ENCODE results near the gene DCDC2.
A peak's percentile ranks its signal among the peaks of the same experiment; 100 is the strongest.
"Not testable (repeated sequence)": the region's sequence is repeated elsewhere in the genome, so short reads cannot be mapped to it uniquely, and the experiment has no call there.

DCDC2 gene

DNA sequence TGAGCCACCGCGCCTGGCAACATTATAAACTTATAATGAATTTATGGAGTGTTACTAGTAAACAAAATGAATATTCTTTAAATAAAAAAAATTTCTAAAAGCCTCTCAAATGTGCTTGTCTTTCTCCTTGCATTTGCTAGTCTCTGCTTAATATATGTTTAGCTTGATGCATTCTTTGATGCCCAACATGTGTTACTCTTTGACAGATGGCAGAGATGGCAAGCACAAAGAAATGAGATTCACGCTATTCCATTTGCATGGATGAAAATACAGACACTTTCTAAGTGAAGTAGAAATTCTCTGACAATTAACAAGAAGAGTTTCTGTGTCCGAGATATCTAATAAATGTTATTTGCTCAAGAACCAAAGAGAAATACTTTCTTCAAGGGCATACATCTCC lies 30.1 kb downstream of the DCDC2 start:
- no peak for DNase-seq (ENCODE audit: low read depth in 3 of 3)

DNA sequence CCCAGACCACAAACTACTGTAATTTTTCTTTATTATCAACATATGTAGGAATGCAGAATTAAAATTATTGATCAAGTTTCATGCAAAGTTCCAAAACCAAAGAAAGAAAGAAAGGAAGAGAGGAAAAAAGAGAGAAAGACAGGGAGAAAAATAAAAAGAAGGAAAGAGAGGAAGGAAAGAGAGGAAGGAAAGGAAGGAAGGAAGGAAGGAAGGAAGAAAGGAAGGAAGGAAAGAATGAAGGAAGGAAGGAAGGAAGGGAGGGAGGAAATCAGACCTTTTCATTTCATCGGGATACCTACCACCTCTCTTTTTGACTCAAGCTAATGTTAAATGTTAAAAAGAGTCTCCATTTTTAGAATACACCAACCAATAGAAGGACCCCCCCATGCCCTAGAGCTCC lies 31.9 kb downstream of the DCDC2 start:
- DNase-seq (ENCODE audit: low read depth in 3 of 3), result no peak

DNA sequence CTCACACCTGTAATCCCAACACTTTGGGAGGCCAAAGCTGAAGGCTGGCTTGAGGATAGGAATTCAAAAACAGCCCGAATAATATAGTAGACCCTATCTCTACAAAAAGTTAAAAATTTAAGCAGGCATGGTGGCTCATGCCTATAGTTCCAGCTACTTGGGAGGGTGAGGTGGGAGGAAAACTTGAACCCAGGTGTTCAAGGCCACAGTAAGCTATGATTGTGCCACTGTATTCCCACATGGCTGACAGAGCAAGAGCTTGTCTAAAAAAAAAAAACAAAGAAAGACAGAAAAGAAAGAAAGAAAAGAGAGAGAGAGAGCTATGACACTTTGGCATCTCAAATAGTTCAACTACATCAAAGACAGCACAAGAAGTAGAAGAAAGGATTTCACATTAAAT lies 33.2 kb downstream of the DCDC2 start:
- no peak for DNase-seq (ENCODE audit: low read depth in 3 of 3)

DNA sequence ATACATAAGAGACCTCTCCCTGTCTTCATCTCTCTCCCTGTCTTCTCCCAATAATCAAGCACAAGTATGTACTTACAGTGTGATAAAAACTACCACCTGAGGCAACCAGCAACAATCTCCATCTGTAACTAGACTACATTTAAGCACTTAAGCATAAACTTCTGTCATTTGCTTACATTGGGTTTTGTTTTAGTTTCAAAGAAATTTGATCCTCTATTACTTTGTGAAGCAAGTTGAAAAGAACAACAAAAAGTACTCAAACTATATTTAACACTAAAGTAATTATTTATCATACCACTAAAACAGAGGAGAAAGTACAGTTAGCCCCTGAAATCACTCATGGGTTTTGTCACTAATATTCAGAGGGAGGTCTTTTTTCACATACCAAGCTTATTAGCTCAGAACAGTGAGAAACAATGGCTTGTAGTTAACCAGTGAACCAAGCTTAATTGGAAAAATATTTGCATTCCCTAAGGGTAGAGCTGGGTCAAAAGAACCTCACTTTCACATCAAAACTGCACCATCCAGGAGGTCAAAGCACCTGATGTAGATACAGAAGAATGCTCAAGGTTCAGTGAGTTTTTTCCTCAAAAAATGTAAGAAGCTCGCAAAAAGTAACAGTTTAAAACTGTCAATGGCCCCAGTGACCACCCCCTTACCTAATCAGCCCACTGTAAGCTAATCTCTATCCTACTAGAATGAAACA lies 34.1 kb downstream of the DCDC2 start:
- no peak for DNase-seq (ENCODE audit: low read depth in 3 of 3)

DNA sequence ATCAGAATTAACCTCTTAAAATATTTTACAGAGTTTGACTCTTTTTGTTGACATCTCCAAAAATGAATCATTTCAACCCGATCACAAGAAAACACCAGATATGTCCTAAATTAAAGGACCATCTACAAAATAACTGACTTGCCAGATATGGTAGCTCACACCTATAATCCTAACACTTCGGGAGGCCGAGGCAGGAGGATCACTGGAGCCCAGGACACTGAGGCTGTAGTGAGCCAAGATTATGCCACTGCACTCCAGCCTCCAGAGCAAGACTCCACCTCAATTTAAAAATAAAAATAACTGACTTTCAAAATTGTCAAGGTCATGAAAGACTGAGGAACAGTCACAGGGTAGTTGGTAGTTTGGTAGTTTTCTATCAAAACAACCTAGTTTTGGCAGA lies 34.9 kb downstream of the DCDC2 start:
- DNase-seq (ENCODE audit: low read depth in 3 of 3), result no peak

DNA sequence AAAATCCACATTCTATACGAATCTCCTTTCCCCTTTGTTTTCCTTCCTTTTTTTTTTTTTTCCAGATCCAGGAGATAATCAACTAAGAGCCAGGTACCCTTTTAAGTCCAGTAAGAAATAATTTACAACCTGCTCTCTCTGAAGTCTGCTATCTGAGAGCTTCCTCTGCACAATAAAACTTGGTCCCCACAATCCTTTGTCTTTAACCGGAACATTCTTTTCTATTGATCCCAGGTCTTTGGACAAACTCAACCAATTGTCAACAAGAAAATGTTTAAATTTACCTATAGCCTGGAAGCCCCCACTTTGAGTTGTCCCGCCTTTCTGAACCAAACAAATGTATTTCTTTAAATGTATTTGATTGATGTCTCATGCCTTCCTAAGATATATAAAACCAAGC lies 35.4 kb downstream of the DCDC2 start:
- not testable (repeated sequence) for DNase-seq (ENCODE audit: low read depth in 3 of 3)

DNA sequence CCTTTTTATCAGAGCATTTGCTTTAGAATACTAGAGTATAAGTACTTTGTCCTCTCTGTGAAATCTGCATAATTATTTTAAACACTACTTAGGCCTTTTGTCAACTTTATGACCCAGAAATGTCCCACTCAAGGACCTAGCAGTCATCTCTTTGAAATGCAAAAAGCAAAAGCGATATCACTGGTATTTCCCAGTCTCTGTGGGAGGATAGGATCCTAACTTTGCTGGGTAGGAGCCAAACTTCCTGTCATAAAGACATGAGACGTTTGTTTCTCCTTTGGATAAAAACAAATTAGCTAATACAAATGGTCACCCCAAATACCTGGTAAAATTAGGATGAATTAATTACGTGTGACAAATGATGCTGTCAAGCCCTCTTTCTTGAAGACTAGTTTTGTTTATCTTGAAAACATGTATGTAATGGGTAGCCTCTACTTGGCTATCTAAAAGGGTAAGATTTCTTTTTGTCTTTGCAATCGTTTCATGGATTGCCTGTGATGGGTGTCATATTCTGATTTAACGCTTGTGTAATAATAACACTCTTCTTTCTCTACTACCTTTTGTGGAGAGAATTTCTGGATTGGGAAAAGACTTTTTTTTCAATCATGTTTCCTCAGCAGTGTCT lies 36.2 kb downstream of the DCDC2 start:
- no peak for DNase-seq (ENCODE audit: low read depth in 3 of 3)

DNA sequence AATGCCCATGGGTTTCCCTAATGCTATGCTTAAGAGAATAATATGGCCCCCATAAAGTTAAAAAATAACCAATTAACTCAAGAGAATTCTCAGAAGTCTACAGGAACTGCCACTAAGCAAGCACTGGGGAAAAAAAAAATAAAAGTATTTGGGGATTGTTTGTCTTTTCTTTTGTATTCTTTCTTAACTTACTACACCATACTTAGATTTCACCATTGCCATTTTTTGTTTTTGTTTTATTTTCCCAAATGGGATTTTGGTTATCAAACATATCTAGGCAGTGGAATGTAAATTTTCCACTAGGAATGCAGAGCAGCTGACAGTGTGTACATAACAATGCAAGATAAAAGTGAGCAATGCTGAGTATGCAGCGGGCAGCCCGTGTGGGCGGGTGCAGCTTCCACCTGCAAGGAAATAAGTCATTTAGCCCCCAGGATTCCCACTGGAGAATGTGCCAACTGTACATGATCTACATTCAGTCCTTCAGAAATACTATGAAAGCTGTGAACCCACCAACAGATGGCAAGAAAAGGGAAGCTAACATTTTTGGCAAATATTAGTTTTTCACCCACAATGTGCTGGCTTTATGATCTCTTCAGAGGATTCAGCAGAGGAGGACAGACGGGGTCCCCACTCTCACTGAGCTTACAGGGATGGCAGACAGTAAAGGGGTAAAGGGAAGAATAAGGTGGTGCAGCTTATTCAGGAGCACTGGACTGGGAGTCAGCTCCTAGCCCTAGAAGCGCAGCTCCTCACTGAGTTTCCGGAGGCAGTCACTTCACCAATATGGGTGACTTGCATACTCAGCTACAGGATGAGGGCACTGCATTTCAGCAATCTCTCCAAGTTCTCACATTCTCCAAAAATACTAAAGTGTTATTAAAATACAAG lies 44.4 kb downstream of the DCDC2 start:
- no peak for DNase-seq (ENCODE audit: low read depth in 3 of 3)

DNA sequence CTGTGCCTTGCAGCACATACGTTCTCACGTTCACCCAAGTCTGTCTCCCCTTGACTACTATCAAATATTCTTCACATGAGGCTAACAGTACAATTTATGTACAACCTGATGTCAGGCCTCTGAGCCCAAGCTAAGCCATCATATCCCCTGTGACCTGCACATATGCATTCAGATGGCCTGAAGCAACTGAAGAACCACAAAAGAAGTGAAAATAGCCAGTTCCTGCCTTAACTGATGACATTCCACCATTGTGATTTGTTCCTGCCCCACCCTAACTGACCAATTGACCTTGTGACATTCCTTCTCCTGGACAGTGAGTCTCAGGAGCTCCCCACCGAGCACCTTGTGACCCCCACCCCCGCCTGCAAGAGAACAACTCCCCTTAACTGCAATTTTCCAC lies 46.1 kb downstream of the DCDC2 start:
- DNase-seq (ENCODE audit: low read depth in 3 of 3), result not testable (repeated sequence)

DNA sequence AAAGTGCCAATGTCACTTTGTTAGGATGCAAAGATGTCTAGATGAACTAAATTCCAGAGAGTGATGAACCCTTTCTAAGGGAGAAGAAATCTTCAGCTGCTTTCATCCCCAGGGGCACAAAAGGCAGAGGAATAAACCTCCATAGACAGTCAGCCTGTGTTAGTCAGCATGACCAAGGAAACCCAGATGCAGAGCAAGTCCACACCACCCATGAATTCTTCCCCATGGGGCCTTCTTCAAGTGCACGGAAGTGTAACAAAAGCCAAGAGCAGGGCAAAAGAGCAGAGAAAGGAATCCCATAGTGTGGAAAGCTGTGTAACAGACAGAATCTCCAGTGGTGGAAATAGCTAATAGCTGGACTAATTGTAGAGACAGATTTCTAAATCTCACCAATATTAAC lies 50.0 kb downstream of the DCDC2 start:
- no peak for DNase-seq (ENCODE audit: low read depth in 3 of 3)

DNA sequence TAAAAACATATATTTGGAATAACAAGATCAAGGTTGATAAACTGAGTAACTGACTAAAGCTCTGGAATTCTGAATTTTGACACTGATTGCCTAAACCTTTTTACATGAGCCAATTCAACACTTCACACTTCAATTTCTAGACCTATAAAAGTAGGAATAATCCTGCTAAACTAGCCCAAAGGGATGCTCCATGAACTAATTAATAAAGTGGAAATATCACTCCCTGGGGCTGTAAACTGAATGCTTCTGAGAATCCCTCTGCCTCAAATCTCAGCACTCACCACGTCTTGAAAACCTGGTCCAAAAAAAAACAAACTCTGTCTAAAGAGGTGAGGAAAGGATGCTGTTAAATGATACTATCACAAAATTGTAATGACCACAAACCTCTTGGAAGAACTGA lies 50.9 kb downstream of the DCDC2 start:
- DNase-seq (ENCODE audit: low read depth in 3 of 3), result no peak

DNA sequence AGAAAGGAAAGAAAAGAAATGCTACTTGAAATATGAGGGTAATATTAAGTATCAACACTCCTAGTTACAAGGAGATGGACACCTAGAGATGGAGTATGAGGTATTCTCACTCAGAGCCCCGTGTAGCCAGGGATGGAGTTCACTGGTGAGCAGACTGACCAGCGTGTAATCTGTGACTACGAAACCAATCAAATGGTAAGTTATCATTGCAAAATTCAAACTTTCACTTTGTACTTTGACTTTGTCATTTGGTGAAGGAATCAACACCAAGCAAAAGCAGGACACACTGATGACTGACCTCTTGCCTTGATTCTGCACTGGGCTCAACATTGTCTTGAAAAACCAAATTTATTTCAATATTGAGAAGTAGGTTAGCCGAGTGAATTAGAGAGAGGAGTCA lies 51.8 kb downstream of the DCDC2 start:
- no peak for DNase-seq (ENCODE audit: low read depth in 3 of 3)

DNA sequence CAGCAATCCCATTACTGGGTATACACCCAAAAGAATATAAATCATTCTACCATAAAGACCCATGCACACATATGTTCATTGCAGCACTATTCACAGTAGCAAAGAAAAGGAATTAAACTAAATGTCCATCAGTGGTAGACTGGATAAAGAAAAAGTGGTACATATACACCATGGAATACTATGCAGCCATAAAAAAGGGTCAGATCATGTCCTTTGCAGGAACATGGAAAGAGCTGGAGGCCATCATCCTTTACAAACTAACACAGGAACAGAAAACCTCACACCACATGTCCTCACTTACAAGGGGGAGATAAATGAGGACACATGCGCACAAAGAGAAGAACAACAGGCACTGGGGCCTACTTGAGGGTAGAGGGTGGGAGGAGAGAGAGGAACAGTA lies 60.9 kb downstream of the DCDC2 start:
- DNase-seq (ENCODE audit: low read depth in 3 of 3), result no peak

DNA sequence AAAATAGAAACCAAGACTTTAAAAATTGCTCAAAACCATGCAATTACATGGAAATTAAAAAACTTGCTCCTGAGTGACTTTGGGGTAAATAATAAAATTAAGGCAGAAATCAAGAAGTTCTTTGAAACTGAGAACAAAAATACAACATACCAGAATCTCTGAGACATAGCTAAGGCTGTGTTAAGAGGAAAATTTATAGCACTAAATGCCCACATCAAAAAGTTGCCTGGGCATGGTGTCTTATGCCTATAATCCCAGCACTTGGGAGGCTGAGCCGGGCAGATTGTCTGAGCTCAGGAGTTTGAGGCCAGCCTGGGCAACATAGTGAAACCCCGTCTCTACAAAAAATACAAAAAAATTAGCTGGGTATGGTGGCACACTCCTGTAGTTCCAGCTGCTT lies 64.0 kb downstream of the DCDC2 start:
- not testable (repeated sequence) for DNase-seq (ENCODE audit: low read depth in 3 of 3)

DNA sequence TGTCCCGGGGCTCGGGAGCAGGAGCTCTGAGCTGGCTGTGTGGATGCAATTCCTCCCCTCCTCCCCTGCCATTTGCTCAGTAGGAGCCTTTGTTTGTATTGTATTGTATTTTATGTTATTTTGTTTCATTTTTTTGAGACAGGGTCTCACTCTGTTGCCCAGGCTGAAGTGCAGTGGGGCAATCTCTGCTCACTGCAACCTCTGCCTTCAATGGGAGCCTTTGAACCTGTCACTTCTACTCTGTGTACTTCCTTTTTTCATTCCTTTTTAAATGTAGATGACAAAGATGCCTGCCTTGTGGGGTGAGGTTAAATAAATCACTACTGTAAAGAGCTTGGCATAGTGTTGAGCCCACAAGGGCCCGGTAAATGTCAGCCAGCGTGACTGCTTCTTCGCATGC lies 70.6 kb downstream of the DCDC2 start:
- no peak for DNase-seq (ENCODE audit: low read depth in 3 of 3)

DNA sequence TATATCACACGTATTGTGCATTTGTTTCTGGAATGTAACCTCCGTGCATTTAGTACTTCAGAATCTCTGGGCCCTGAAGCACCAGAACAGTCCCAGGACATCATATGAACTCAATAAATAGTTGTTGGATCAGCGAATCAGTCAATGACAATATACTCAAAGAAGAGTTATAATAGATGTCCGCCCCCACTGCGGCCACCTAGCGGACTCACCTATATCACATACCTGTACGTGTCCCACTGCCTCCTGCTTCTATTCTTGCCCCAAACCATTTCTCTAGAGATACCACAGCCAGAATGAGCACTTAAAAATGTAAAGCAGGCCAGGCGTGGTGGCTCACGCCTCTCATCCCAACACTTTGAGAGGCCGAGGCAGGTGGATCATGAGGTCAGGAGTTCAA lies 73.9 kb downstream of the DCDC2 start:
- DNase-seq (ENCODE audit: low read depth in 3 of 3), result no peak

DNA sequence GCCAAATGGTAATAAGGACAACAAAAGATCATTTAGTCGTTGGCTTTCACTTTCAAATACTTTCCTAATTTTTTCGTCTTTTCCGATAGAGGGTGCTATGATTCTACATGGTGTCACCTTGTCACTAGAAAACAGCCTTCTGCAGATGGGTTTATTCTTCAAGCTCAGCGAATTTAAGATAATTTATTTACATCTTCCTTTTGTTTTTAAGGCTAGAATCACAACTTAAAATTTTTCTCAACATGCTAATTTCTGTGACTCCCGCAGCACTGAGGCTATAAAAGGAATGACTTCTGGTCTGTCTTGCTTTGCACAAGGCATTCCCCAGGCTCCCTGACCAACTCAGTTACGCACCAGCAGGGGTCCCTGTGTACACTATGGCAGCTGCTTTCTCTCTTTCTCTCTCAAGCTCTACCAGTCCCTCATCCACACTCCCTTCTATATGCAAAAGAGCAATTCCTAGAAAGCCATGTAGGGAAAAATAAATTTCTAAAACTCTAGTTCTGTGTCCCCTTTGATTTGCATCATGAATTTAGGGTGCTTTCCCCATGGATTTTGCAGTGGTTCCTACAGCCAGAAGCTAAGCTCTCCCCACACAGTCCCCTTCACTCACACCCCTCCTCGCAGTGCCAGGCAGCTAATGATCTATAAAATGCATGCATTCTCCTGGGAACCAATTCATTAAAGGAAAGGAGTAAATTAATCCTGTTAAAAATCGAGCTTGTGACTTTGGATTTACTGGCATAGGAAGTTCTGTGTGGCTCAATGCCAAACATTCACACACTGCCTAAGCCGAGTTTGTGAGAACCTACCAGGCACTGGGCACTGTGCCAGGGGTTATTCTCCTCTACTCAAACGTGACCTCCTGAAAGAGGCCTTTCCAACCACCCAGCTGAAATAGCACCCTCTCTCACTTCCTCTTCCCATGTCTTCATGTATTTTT lies 74.5 kb downstream of the DCDC2 start:
- peak in 1 of 3 experiments; percentile 31 for DNase-seq (ENCODE audit: low read depth in 3 of 3)

DNA sequence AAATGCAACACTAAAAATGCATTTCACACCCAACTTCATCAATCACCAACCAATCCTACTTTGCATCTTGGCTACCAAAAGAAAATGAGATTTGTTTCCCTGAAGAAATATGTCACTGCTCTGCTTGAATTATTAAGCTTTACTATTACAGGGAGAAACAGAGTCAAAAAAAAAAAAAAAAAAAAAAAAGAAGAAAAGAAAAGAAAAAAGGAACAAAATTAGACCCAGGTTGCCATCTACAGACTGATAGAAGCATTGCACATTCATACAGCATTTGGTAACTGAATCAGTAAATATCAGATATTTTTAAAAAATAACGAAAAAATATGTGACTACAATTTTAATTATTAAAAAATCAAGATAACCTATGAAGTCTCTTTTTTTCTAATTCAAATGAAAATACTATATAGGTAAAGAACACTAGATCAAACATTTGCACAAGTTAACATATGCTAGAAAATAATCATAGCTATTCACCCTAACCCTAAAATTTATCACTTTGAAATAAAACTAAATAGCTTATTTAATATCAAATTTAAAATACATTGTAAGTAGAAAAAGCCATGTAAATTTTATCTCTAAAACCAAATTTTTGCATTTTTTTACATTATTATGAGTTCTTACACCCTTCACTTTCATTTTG lies 83.3 kb downstream of the DCDC2 start:
- DNase-seq (ENCODE audit: low read depth in 3 of 3), result no peak

DNA sequence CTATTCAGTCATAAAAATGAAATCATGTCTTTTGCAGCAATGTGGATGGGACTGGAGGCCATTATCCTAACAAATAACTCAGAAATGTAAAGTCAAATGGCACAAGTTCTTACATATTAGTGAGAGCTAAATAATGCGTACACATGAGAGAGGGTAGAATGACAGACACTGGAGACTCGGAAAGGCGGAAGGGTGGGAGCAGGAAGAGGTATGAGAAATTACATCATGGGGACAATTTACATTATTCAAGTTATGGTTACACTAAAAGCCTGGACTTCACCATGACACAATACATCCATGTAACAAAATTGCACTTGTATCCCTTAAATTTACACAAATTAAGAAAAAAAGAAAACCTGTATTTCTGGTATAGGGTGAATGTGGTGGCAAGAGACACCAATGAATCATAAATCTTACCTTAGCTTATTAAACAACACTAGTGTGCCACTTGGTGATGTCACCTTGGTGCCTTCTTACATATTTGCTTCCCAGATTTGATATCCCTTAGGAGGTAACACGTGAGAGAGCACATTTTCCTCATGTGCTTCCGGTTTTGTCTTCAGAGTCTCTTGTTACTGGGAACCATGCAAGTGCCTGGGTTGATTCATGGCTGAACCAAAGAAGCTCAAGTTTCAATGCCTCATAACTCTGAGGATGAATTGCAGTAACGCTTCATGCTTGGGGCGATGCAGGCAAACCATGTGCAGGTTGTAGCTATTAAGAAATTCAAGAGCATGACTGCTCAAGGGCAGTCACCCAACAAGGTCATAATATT lies 84.6 kb downstream of the DCDC2 start:
- DNase-seq (ENCODE audit: low read depth in 3 of 3), result no peak

DNA sequence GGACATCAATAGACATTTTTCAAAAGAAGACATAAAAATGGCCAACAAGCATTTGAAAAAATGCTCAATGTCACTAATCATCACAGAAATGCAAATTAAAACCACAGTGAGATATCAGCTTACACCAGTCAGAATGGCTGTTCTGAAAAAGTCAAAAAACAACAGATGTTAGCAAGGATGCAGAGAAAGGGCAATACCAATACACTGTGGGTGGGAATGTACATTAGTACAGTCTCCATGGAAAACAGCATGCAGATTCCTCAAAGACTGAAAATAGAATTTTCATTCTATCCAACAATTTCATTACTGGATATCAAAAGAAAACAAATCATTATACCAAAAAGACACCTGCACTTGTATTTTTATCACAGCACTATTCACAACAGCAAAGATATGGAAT lies 85.3 kb downstream of the DCDC2 start:
- no peak for DNase-seq (ENCODE audit: low read depth in 3 of 3)

Measured in stimulated activated CD4-positive, alpha-beta T cell treated with anti-CD3 and anti-CD28 coated beads, TNF-alpha, amount 100 ng/mL, for 24 hours (primary cell).